MCF 10A (cell line): ENCODE data around the gene MAP1LC3A. TPM values are rescaled to one million over a fixed set of nuclear protein-coding genes. Genes with fewer than 3 reads are reported as not detected.

ENCODE experiments used
- BruUV-seq: library from RNA; stranded (reverse); fragments of 400-500 nt; replicated peaks from 2 replicates; lab custom pipeline; 2021; lab: Mats Ljungman, UMichigan
- CTCF ChIA-PET: fragments of 300-600 bp; sonication (Branson Sonifier 250); formaldehyde crosslinking; extraction: SDS; loops from one replicate; lab custom pipeline; 2021; ENCODE audit warnings: antibody characterized with exemption, inconsistent platforms; lab: Yijun Ruan, JAX
- POLR2A ChIA-PET: fragments of 300-600, 350-650 bp; sonication (Branson Sonifier 250); formaldehyde crosslinking; extraction: SDS; loops from one replicate; lab custom pipeline; 2020; ENCODE audit warnings: antibody characterized with exemption, inconsistent platforms; lab: Yijun Ruan, JAX
- DNase-seq: peaks from one replicate; pipeline ENCODE4 v3.0.0-alpha.2; 2018; ENCODE audit not compliant: unreplicated experiment
- H3K27ac Mint-ChIP-seq: one replicate; pipeline ENCODE4 v1.8.0; 2022; ENCODE audit warnings: mild to moderate bottlenecking, low read depth, mixed read lengths; ENCODE audit not compliant: unreplicated experiment
- H3K27me3 Mint-ChIP-seq: one replicate; pipeline ENCODE4 v1.8.0; 2022; ENCODE audit warnings: mixed read lengths; ENCODE audit not compliant: insufficient read depth, unreplicated experiment
- H3K36me3 Mint-ChIP-seq: one replicate; pipeline ENCODE4 v1.8.0; 2022; ENCODE audit warnings: mild to moderate bottlenecking, moderate library complexity, mixed read lengths; ENCODE audit not compliant: insufficient read depth, unreplicated experiment
- H3K4me1 Mint-ChIP-seq: one replicate; pipeline ENCODE4 v1.8.0; 2022; ENCODE audit warnings: mixed read lengths; ENCODE audit not compliant: insufficient read depth, unreplicated experiment
- H3K4me3 Mint-ChIP-seq: one replicate; pipeline ENCODE4 v1.8.0; 2022; ENCODE audit warnings: mild to moderate bottlenecking, moderate library complexity, mixed read lengths; ENCODE audit not compliant: unreplicated experiment
- H3K9me3 Mint-ChIP-seq: one replicate; pipeline ENCODE4 v1.8.0; 2022; ENCODE audit warnings: mixed read lengths; ENCODE audit not compliant: unreplicated experiment
- intact Hi-C: fragments of 100-400 bp; cut with micrococcal nuclease; formaldehyde crosslinking; loops from 2 replicates; pipeline ENCODE4 v1.14.1; 2022
- total RNA-seq: library from RNA; stranded (reverse); gene quantifications from 2 replicates; pipeline ENCODE4 v1.2.3, GENCODE V29; 2022
- TF ChIP-seq, protein P1 (sequence below): fragments of 200-600 bp; IDR thresholded peaks from one replicate; pipeline ENCODE4 v1.8.0; 2022; ENCODE audit warnings: antibody characterized with exemption, mild to moderate bottlenecking; ENCODE audit not compliant: unreplicated experiment

The MAP1LC3A gene
- total RNA-seq, 1 experiment from 2014 or later: 10.5 TPM

GRCh38 chr20:34536798-34537394 is 21.6 kb upstream of the MAP1LC3A start:
- ChIA-PET POLR2A (interaction anchor here (1.2 kb wide), 1 partner anchor 10 kb away, joined by 4 read pairs; no protein-coding TSS in a partner anchor), CTCF (interaction anchor here (0.9 to 1.6 kb wide), 4 partner anchors 10 to 233 kb away, joined by 3 to 7 read pairs (median 4); no protein-coding TSS in a partner anchor)
- H3K36me3 Mint-ChIP-seq: peaks cover 73% of the 10 kb centered on the region

GRCh38 chr20:34537651-34538050 is 20.9 kb upstream of the MAP1LC3A start:
- TF ChIP-seq, protein P1, sequence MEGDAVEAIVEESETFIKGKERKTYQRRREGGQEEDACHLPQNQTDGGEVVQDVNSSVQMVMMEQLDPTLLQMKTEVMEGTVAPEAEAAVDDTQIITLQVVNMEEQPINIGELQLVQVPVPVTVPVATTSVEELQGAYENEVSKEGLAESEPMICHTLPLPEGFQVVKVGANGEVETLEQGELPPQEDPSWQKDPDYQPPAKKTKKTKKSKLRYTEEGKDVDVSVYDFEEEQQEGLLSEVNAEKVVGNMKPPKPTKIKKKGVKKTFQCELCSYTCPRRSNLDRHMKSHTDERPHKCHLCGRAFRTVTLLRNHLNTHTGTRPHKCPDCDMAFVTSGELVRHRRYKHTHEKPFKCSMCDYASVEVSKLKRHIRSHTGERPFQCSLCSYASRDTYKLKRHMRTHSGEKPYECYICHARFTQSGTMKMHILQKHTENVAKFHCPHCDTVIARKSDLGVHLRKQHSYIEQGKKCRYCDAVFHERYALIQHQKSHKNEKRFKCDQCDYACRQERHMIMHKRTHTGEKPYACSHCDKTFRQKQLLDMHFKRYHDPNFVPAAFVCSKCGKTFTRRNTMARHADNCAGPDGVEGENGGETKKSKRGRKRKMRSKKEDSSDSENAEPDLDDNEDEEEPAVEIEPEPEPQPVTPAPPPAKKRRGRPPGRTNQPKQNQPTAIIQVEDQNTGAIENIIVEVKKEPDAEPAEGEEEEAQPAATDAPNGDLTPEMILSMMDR: no peak
- no TSS peak for BruUV-seq
- Mint-ChIP-seq H3K27ac (no peak overlapping the region), H3K4me3 (no peak overlapping the region), H3K27me3 (no peaks in the 10 kb centered on the region), H3K9me3 (no peaks in the 10 kb centered on the region), H3K4me1 (no peaks in the 10 kb centered on the region), H3K36me3 (peaks cover 80% of the 10 kb centered on the region)
- POLR2A ChIA-PET: interaction anchor here (1.4 kb wide), 1 partner anchor 22 kb away, joined by 9 read pairs; the partner anchor contains the start of gene DYNLRB1
- DNase-seq: no peak
- intact Hi-C loops: loop anchor here (1.0 kb wide), 1 partner anchor 232 kb away; no protein-coding TSS in a partner anchor
- CTCF ChIA-PET: interaction anchor here (0.6 to 2.7 kb wide), 17 partner anchors 10 to 286 kb away, joined by 3 to 16 read pairs (median 4); no protein-coding TSS in a partner anchor

More at GRCh38 chr20:34536798-34537394, 21.6 kb upstream of the MAP1LC3A start:
- Mint-ChIP-seq H3K9me3 (no peaks in the 10 kb centered on the region), H3K4me1 (no peaks in the 10 kb centered on the region), H3K27me3 (no peaks in the 10 kb centered on the region), H3K27ac (no peak overlapping the region), H3K4me3 (no peak overlapping the region)
- TF ChIP-seq, protein P1: no peak
- no TSS peak for BruUV-seq
- DNase-seq: no peak
- intact Hi-C loops: no loop called here

DNA sequence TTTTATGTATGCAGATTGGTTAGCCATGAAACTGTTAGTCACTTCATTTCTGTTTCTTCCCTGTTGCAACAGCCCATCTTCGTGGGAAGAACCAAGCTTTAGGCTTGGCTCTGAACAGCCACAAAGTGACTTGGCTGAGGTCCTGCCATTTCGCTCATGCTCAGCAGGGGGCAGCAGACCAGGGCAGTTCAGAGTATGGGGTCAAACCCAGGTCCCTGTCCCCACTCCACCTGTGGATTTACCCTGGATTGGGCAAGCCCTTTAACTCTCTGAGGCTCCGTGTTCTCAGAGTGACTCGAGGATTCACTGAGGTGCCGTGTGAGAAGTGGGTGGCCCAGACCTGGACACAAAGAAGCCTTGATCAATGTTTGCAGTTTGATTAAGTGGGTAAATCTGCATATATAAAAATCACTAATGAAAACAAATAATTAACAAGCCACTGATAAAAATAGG is 19.8 kb upstream of the MAP1LC3A start:
- no peak overlapping the region for H3K27ac Mint-ChIP-seq
- H3K36me3 Mint-ChIP-seq: peaks cover 84% of the 10 kb centered on the region
- intact Hi-C loops: loop anchor here (1.0 kb wide), 1 partner anchor 231 kb away; no protein-coding TSS in a partner anchor
- H3K27me3 Mint-ChIP-seq: no peaks in the 10 kb centered on the region
- TF ChIP-seq, protein P1: peak; percentile 75
- H3K4me3 Mint-ChIP-seq: no peak overlapping the region
- H3K4me1 Mint-ChIP-seq: no peaks in the 10 kb centered on the region
- DNase-seq: peak; percentile 62
- no peaks in the 10 kb centered on the region for H3K9me3 Mint-ChIP-seq
- CTCF ChIA-PET: interaction anchor here (0.6 to 3.4 kb wide), 22 partner anchors 8 to 900 kb away, joined by 3 to 19 read pairs (median 4); no protein-coding TSS in a partner anchor
- POLR2A ChIA-PET: interaction anchor here (0.6 to 1.4 kb wide), 2 partner anchors 23 to 24 kb away, joined by 3 to 9 read pairs; partner anchors contain the start of gene DYNLRB1
- no TSS peak for BruUV-seq

- no peak for DNase-seq
- peaks cover 73% of the 10 kb centered on the region for H3K36me3 Mint-ChIP-seq
- TF ChIP-seq, protein P1: no peak
- intact Hi-C loops: no loop called here
- no peaks in the 10 kb centered on the region for H3K9me3 Mint-ChIP-seq
- ChIA-PET CTCF (interaction anchor here (0.6 to 3.4 kb wide), 14 partner anchors 9 to 1337 kb away, joined by 3 to 19 read pairs (median 4); partner anchors contain the start of gene DYNLRB1), POLR2A (no interaction called here)
- BruUV-seq: no TSS peak
- H3K27me3 Mint-ChIP-seq: no peaks in the 10 kb centered on the region
- H3K4me1 Mint-ChIP-seq: no peaks in the 10 kb centered on the region
- H3K27ac Mint-ChIP-seq: no peak overlapping the region
- no peak overlapping the region for H3K4me3 Mint-ChIP-seq
Measured at GRCh38 chr20:34539756-34540155, 18.8 kb upstream of the MAP1LC3A start.
